A549 (cell line): Measurements from ENCODE around the gene FBXO21. TPM values are rescaled to one million over a fixed set of nuclear protein-coding genes. Genes with fewer than 3 reads are reported as not detected.
"Not testable (repeated sequence)": the region's sequence is repeated elsewhere in the genome, so short reads cannot be mapped to it uniquely, and the experiment has no call there.

ENCODE experiments used
- ATAC-seq, 2 experiments: fragments of 200-7000 bp in 1 of 2; fragments of >200 bp in 1 of 2; cut with Nextera tagmentation in 1 of 2; cut with Tn5 transposase in 1 of 2; 3 replicates each; pipeline versions ENCODE4 v1.8.0 to v1.9.1; 2018 to 2020; ENCODE audit warnings: mild to moderate bottlenecking in 1 of 2, moderate library complexity in 1 of 2
- CTCF ChIA-PET: fragments of 300-600 bp; sonication (Branson Sonifier 250); formaldehyde crosslinking; extraction: SDS; loops from one replicate; lab custom pipeline; 2021; ENCODE audit warnings: antibody characterized with exemption, inconsistent platforms; lab: Yijun Ruan, JAX
- POLR2A ChIA-PET: fragments of 350-600 bp; formaldehyde crosslinking; extraction: SDS; loops from one replicate; lab custom pipeline; 2021; ENCODE audit warnings: antibody characterized with exemption, inconsistent platforms; lab: Yijun Ruan, JAX
- DNase-seq, 2 experiments: peaks; one replicate each; pipeline versions ENCODE4 v3.0.0 to v3.0.0-alpha.2; 2011 to 2016; ENCODE audit warnings: low read depth in 1 of 2, low spot score in 1 of 2
- FAIRE-seq: peaks from 2 replicates; lab custom pipeline; 2011; peaks lifted over from hg19 to GRCh38; lab: Jason Lieb, UNC
- H3K27ac ChIP-seq, 2 experiments: fragments of >200 bp; sonication (Bioruptor Twin); formaldehyde crosslinking; 3 replicates each; pipeline ENCODE4 v1.5.1; 2016 to 2017
- H3K4me1 ChIP-seq: fragments of >200 bp; sonication (Bioruptor Twin); formaldehyde crosslinking; 3 replicates; pipeline ENCODE4 v1.6.1; 2016
- H3K4me2 ChIP-seq: fragments of >200 bp; sonication (Bioruptor Twin); formaldehyde crosslinking; 3 replicates; pipeline ENCODE4 v1.6.1; 2016
- H3K4me3 ChIP-seq: fragments of >200 bp; sonication (Bioruptor Twin); formaldehyde crosslinking; 3 replicates; pipeline ENCODE4 v1.5.1; 2016
- H3K9me3 ChIP-seq: fragments of >200 bp; sonication (Bioruptor Twin); formaldehyde crosslinking; 3 replicates; pipeline ENCODE4 v1.6.1; 2016
- CEBPB ChIP-seq, 2 experiments: fragments of >200 bp in 1 of 2; sonication (Bioruptor Twin) in 1 of 2; formaldehyde crosslinking in 1 of 2; IDR thresholded peaks; 2 replicates each; pipeline ENCODE4 v1.6.1; 2012 to 2016
- E2F6 ChIP-seq: IDR thresholded peaks from 2 replicates; pipeline ENCODE4 v1.6.1; 2012; ENCODE audit warnings: low read depth, borderline replicate concordance
- EHF ChIP-seq: fragments of 250-450 bp; sonication (Bioruptor Pico); IDR thresholded peaks from 2 replicates; pipeline ENCODE4 v1.5.0; 2020; ENCODE audit warnings: mild to moderate bottlenecking
- ESRRA ChIP-seq: fragments of 150-350 bp; IDR thresholded peaks from 2 replicates; pipeline ENCODE4 v1.6.1; 2014; ENCODE audit warnings: mild to moderate bottlenecking, low read length, borderline replicate concordance
- FOXS1 ChIP-seq: fragments of 250-450 bp; sonication (Bioruptor Pico); IDR thresholded peaks from 2 replicates; pipeline ENCODE4 v1.5.0; 2020; ENCODE audit warnings: mild to moderate bottlenecking, moderate library complexity
- HOXB13 ChIP-seq: fragments of 250-450 bp; sonication (Bioruptor Pico); IDR thresholded peaks from 2 replicates; pipeline ENCODE4 v1.5.0; 2020; ENCODE audit warnings: low read depth, mild to moderate bottlenecking, moderate library complexity
- HOXB5 ChIP-seq: fragments of 250-450 bp; sonication (Bioruptor Pico); IDR thresholded peaks from 2 replicates; pipeline ENCODE4 v1.5.0; 2020; ENCODE audit warnings: mild to moderate bottlenecking, moderate library complexity
- JUNB ChIP-seq: fragments of >200 bp; sonication (Bioruptor Twin); formaldehyde crosslinking; IDR thresholded peaks from 2 replicates; pipeline ENCODE4 v1.6.1; 2016
- KDM1A ChIP-seq: fragments of 200-600 bp; sonication (generic); IDR thresholded peaks from 2 replicates; pipeline ENCODE4 v1.6.1; 2016; ENCODE audit warnings: low read depth, mild to moderate bottlenecking
- RCOR1 ChIP-seq: fragments of 150-350 bp; IDR thresholded peaks from 2 replicates; pipeline ENCODE4 v1.6.1; 2014; ENCODE audit warnings: antibody characterized with exemption, low read length, low read depth
- RFX5 ChIP-seq: fragments of 450-650 bp; IDR thresholded peaks from 2 replicates; pipeline ENCODE4 v1.7.1; 2014; ENCODE audit warnings: antibody characterized with exemption, mild to moderate bottlenecking, moderate library complexity
- ZC3H11A ChIP-seq: fragments of 450-650 bp; IDR thresholded peaks from 2 replicates; pipeline ENCODE4 v1.6.1; 2014; ENCODE audit warnings: antibody characterized with exemption, mild to moderate bottlenecking
- ZFP36 ChIP-seq: fragments of 450-650 bp; IDR thresholded peaks from 2 replicates; pipeline ENCODE4 v1.6.1; 2014; ENCODE audit warnings: borderline replicate concordance; ENCODE audit not compliant: partially characterized antibody
- WGBS: methylation state at CpG from one replicate; pipeline ENCODE4 v1.1.6; 2017; ENCODE audit errors: missing lambda C conversion rate; 5-methylcytosine and 5-hydroxymethylcytosine counted together
- polyA plus RNA-seq, 4 experiments: library from polyadenylated mRNA; depleted of rRNA in 3 of 4; stranded (reverse); fragments of >200 nt; fragmentation: RNase III in 1 of 4; extraction: RNeasy Plus Mini Kit Qiagen cat#74134 plus additional on column Dnase treatment in 1 of 4; gene quantifications; 2 replicates in 3 of 4; 3 replicates in 1 of 4; pipeline ENCODE4 v1.2.3, GENCODE V29; 2011 to 2017
- TF ChIP-seq, protein P1 (sequence below): fragments of >200 bp; sonication (Bioruptor Twin); formaldehyde crosslinking; IDR thresholded peaks from 3 replicates; pipeline ENCODE4 v1.5.1; 2016

FBXO21 gene
- polyA plus RNA-seq, 2 of the 4 experiments (the other 2 are of a cell fraction) = 33.2 to 62.4 TPM

DNA sequence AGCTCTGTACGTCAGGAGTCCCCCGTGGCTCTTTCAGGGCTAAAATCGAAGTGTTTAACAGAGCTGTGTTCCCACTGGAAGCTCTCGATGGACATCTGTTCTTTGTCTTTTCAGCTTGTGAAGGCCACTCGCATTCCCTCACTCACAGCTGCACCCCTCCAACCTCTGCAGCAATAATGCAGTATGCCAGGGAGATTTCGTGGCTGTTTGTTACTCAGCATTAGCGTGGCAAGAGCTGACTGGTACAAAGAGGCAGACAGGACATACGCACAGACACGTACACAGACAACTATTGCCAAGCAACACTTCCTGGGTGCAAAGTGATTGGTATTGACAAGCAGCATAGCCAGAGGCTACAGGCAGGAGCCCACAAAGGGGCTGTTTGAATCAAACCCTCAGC is 11.8 kb upstream of the FBXO21 start:
- no peak for DNase-seq
- WGBS = 71% methylated on average over 9 of the region's 9 CpGs
- no peak overlapping the region for H3K4me3 ChIP-seq
- no peaks in the 10 kb centered on the region; the same call in 2 of the 3 replicates for H3K9me3 ChIP-seq
- POLR2A ChIA-PET = no interaction called here
- ATAC-seq = no peak
- H3K4me1 ChIP-seq = no peaks in the 10 kb centered on the region
- FAIRE-seq = no peak
- CTCF ChIA-PET = interaction anchor here (0.6 to 8.6 kb wide), 6 partner anchors 10 to 799 kb away, joined by 3 to 83 read pairs (median 4); no protein-coding TSS in a partner anchor
- no peak overlapping the region for H3K27ac ChIP-seq
- TF ChIP-seq FOXS1 (CRISPR knock-in tag) (no peak), KDM1A (no peak), ZFP36 (no peak), JUNB (no peak), RFX5 (no peak), RCOR1 (no peak), HOXB5 (CRISPR knock-in tag) (no peak), E2F6 (no peak), EHF (CRISPR knock-in tag) (no peak), CEBPB (IDR thresholded peaks at IDR 0.05) (no peak), ESRRA (no peak)
- TF ChIP-seq, protein P1, sequence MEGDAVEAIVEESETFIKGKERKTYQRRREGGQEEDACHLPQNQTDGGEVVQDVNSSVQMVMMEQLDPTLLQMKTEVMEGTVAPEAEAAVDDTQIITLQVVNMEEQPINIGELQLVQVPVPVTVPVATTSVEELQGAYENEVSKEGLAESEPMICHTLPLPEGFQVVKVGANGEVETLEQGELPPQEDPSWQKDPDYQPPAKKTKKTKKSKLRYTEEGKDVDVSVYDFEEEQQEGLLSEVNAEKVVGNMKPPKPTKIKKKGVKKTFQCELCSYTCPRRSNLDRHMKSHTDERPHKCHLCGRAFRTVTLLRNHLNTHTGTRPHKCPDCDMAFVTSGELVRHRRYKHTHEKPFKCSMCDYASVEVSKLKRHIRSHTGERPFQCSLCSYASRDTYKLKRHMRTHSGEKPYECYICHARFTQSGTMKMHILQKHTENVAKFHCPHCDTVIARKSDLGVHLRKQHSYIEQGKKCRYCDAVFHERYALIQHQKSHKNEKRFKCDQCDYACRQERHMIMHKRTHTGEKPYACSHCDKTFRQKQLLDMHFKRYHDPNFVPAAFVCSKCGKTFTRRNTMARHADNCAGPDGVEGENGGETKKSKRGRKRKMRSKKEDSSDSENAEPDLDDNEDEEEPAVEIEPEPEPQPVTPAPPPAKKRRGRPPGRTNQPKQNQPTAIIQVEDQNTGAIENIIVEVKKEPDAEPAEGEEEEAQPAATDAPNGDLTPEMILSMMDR = no peak
- H3K4me2 ChIP-seq = no peak overlapping the region

GRCh38 chr12:117199956-117200744 is 9.9 kb upstream of the FBXO21 start:
- DNase-seq, POLR2A ChIA-PET, H3K4me1 ChIP-seq, H3K4me2 ChIP-seq, H3K9me3 ChIP-seq, FAIRE-seq, ATAC-seq, H3K27ac ChIP-seq, H3K4me3 ChIP-seq: not testable (repeated sequence)
- peak; percentile 93 for TF ChIP-seq ZC3H11A
- CTCF ChIA-PET = interaction anchor here (0.6 to 8.6 kb wide), 7 partner anchors 11 to 658 kb away, joined by 3 to 83 read pairs (median 10); no protein-coding TSS in a partner anchor
- WGBS = 83% methylated on average over 8 of the region's 8 CpGs

- WGBS = 81% methylated on average over 6 of the region's 6 CpGs
- H3K9me3 ChIP-seq, FAIRE-seq, H3K27ac ChIP-seq, DNase-seq, POLR2A ChIA-PET, H3K4me1 ChIP-seq, H3K4me2 ChIP-seq, ATAC-seq, H3K4me3 ChIP-seq: not testable (repeated sequence)
- CTCF ChIA-PET = interaction anchor here (0.6 to 8.6 kb wide), 3 partner anchors 11 to 621 kb away, joined by 3 to 83 read pairs (median 9); no protein-coding TSS in a partner anchor
Measured at GRCh38 chr12:117196334-117196733, 6.1 kb upstream of the FBXO21 start.

DNA sequence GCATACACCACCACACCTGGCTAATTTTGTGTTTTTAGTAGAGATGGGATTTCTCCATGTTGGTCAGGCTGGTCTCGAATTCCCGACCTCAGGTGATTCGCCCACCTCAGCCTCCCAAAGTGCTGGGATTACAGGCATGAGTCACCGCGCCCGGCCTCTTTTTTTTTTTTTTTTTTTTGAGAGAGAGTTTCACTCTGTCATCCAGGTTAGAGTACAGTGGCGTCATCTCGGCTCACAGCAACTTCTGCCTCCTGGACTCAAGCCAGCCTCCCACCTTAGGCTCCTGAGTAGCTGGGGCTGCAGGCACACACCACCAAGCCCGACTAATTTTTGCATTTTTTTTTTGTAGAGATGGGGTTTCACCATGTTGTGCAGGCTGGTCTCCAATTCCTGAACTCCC is 4.8 kb upstream of the FBXO21 start:
- H3K27ac ChIP-seq, H3K4me3 ChIP-seq, POLR2A ChIA-PET, H3K9me3 ChIP-seq, FAIRE-seq, H3K4me2 ChIP-seq, H3K4me1 ChIP-seq, ATAC-seq: not testable (repeated sequence)
- WGBS = 20% methylated on average over 9 of the region's 9 CpGs
- DNase-seq = peak in 1 of 2 experiments; percentile 26
- CTCF ChIA-PET = interaction anchor here (8.6 kb wide), 1 partner anchor 17 kb away, joined by 83 read pairs; no protein-coding TSS in a partner anchor

- H3K4me1 ChIP-seq = peaks cover 8% of the 10 kb centered on the region; the same call in 1 of the 3 replicates
- ChIA-PET CTCF (no interaction called here), POLR2A (no interaction called here)
- H3K4me3 ChIP-seq = no peak overlapping the region
- no peak for ATAC-seq
- no peak overlapping the region for H3K27ac ChIP-seq
- no peak for TF ChIP-seq FOXS1 (CRISPR knock-in tag)
- no peak for TF ChIP-seq ESRRA
- TF ChIP-seq HOXB13 = no peak
- TF ChIP-seq, all 56 proteins: peak for 0
- DNase-seq (no peak), FAIRE-seq (no peak)
- Histone ChIP-seq H3K4me2 (no peak overlapping the region), H3K9me3 (no peaks in the 10 kb centered on the region)
- 78% methylated on average over 3 of the region's 3 CpGs for WGBS
Measured at GRCh38 chr12:117193903-117194302, 3.6 kb upstream of the FBXO21 start.

GRCh38 chr12:117192581-117192980 is 2.3 kb upstream of the FBXO21 start:
- H3K9me3 ChIP-seq, DNase-seq, H3K4me3 ChIP-seq, ATAC-seq, FAIRE-seq, POLR2A ChIA-PET, H3K4me2 ChIP-seq, H3K27ac ChIP-seq: not testable (repeated sequence)
- H3K4me1 ChIP-seq = peaks cover 13% of the 10 kb centered on the region; the same call in 1 of the 3 replicates
- 68% methylated on average over 9 of the region's 9 CpGs for WGBS
- CTCF ChIA-PET = interaction anchor here (1.2 to 1.6 kb wide), 2 partner anchors 19 to 25 kb away, joined by 3 read pairs; no protein-coding TSS in a partner anchor
